GM10248 (cell line): Measurements from ENCODE around the gene LITAFD.
"Not testable (repeated sequence)": the region's sequence is repeated elsewhere in the genome, so short reads cannot be mapped to it uniquely, and the experiment has no call there.

Experiments used
- CTCF ChIA-PET: fragments of 300-600 bp; sonication (Branson Sonifier 250); formaldehyde crosslinking; extraction: SDS; loops from one replicate; lab custom pipeline; 2021; ENCODE audit warnings: antibody characterized with exemption; lab: Yijun Ruan, JAX
- POLR2A ChIA-PET: fragments of 350-650 bp; sonication (Branson Sonifier 250); formaldehyde crosslinking; extraction: SDS; loops from one replicate; lab custom pipeline; 2020; ENCODE audit warnings: antibody characterized with exemption; lab: Yijun Ruan, JAX
- DNase-seq: peaks from one replicate; pipeline ENCODE4 v3.0.0; 2012; ENCODE audit errors: extremely low spot score
- CTCF ChIP-seq: IDR thresholded peaks from 2 replicates; pipeline ENCODE4 v1.5.1; 2012; ENCODE audit warnings: mild to moderate bottlenecking, low read depth; ENCODE audit errors: extremely low read depth, missing control alignments, control extremely low read depth

The LITAFD gene

GRCh38 chr16:8908810-8909468, 26.8 kb downstream of the LITAFD start:
- ChIA-PET POLR2A (no interaction called here), CTCF (interaction anchor here (0.8 to 1.7 kb wide), 3 partner anchors 13 to 27 kb away, joined by 4 to 6 read pairs (median 4); no protein-coding TSS in a partner anchor)
- DNase-seq = no peak
- TF ChIP-seq CTCF = no peak

- ChIA-PET POLR2A (no interaction called here), CTCF (interaction anchor here (1.0 to 1.9 kb wide), 10 partner anchors 9 to 186 kb away, joined by 3 to 6 read pairs (median 4); no protein-coding TSS in a partner anchor)
- DNase-seq = no peak
- TF ChIP-seq CTCF = no peak
Measured at GRCh38 chr16:8910811-8911210, 28.7 kb downstream of the LITAFD start.

GRCh38 chr16:8912793-8913192, 30.6 kb downstream of the LITAFD start:
- ChIA-PET CTCF (interaction anchor here (1.5 to 2.0 kb wide), 2 partner anchors 19 to 23 kb away, joined by 3 to 8 read pairs; no protein-coding TSS in a partner anchor), POLR2A (no interaction called here)
- no peak for TF ChIP-seq CTCF
- DNase-seq = no peak

- CTCF ChIA-PET = interaction anchor here (1.2 to 2.0 kb wide), 4 partner anchors 8 to 22 kb away, joined by 3 to 8 read pairs (median 4); no protein-coding TSS in a partner anchor
- no peak for TF ChIP-seq CTCF
- POLR2A ChIA-PET = no interaction called here
- DNase-seq = no peak
Measured at GRCh38 chr16:8914098-8914497, 31.9 kb downstream of the LITAFD start.

GRCh38 chr16:8915722-8916301, 33.7 kb downstream of the LITAFD start:
- CTCF ChIA-PET = interaction anchor here (0.6 to 1.6 kb wide), 5 partner anchors 12 to 93 kb away, joined by 3 to 6 read pairs (median 3); no protein-coding TSS in a partner anchor
- no peak for DNase-seq
- POLR2A ChIA-PET = no interaction called here
- no peak for TF ChIP-seq CTCF

GRCh38 chr16:8916541-8917225, 34.5 kb downstream of the LITAFD start:
- TF ChIP-seq CTCF = no peak
- DNase-seq = no peak
- ChIA-PET POLR2A (no interaction called here), CTCF (interaction anchor here (0.6 to 1.6 kb wide), 4 partner anchors 12 to 92 kb away, joined by 3 to 6 read pairs (median 3); no protein-coding TSS in a partner anchor)

GRCh38 chr16:8917336-8917735, 35.2 kb downstream of the LITAFD start:
- POLR2A ChIA-PET, DNase-seq: not testable (repeated sequence)
- CTCF ChIA-PET = interaction anchor here (1.0 to 1.6 kb wide), 4 partner anchors 11 to 22 kb away, joined by 3 to 6 read pairs (median 4); no protein-coding TSS in a partner anchor
